Measurements from ENCODE around the gene CD37.
"Not testable (repeated sequence)": the region's sequence is repeated elsewhere in the genome, so short reads cannot be mapped to it uniquely, and the experiment has no call there.

CD37 gene

GRCh38 chr19:49373174-49373573 is 38.0 kb downstream of the CD37 start:
- in situ Hi-C loops (cut with MboI; ENCODE audit: low sequenced_read_pairs) = not testable (repeated sequence)

GRCh38 chr19:49374665-49375434 is 39.6 kb downstream of the CD37 start:
- in situ Hi-C loops (cut with MboI; ENCODE audit: low sequenced_read_pairs) = no loop called here

GRCh38 chr19:49378512-49378911 is 43.3 kb downstream of the CD37 start:
- in situ Hi-C loops (cut with MboI; ENCODE audit: low sequenced_read_pairs) = no loop called here

- in situ Hi-C loops (cut with MboI; ENCODE audit: low sequenced_read_pairs) = no loop called here
Observed at GRCh38 chr19:49380391-49380790, 45.2 kb downstream of the CD37 start.

- in situ Hi-C loops (cut with MboI; ENCODE audit: low sequenced_read_pairs) = no loop called here
Observed at GRCh38 chr19:49382639-49383038, 47.4 kb downstream of the CD37 start.

- in situ Hi-C loops (cut with MboI; ENCODE audit: low sequenced_read_pairs) = no loop called here
Observed at GRCh38 chr19:49383599-49383998, 48.4 kb downstream of the CD37 start.

GRCh38 chr19:49387936-49388372 is 52.7 kb downstream of the CD37 start, which contains the start of gene KASH5:
Gene KASH5, plus strand, starts transcription at chr19:49388249. Its CDS starts 2,635 bp downstream, at chr19:49390884.
- in situ Hi-C loops (cut with MboI; ENCODE audit: low sequenced_read_pairs) = no loop called here

- in situ Hi-C loops (cut with MboI; ENCODE audit: low sequenced_read_pairs) = no loop called here
Observed at GRCh38 chr19:49389406-49389805, 54.2 kb downstream of the CD37 start.
